ENCODE data around the gene LAPTM4A. TPM values are rescaled to one million over a fixed set of nuclear protein-coding genes. Genes with fewer than 3 reads are reported as not detected.

Gene LAPTM4A
- total RNA-seq, 1 experiment from 2014 or later: 160 TPM

DNA sequence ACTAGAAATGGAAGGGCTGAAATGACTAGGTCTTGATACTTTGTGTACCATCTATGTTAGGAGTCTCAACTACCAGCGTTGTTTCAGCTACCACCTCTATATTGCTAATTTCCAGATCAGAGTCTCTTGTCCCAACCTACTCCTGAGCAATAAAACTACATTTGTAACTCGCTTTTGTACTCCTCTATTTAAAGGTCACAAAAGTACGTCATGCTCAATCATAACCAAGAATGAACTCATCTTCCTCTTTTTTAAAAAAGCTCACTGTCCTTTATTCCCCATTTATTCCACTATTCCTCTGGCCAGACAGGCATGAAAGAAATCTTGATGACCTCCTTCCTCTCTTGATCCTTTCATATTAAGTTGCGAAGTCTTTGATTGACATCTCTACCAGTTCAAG is 27.7 kb downstream of the LAPTM4A start:
- Mint-ChIP-seq H3K9me3 (ENCODE audit: unreplicated experiment) (peaks cover 9% of the 10 kb centered on the region), H3K27ac (ENCODE audit: low read depth, unreplicated experiment) (no peak overlapping the region), H3K36me3 (ENCODE audit: insufficient read depth, unreplicated experiment) (peaks cover 12% of the 10 kb centered on the region), H3K4me1 (ENCODE audit: insufficient read depth, unreplicated experiment) (peaks cover 8% of the 10 kb centered on the region), H3K27me3 (ENCODE audit: insufficient read depth, unreplicated experiment) (no peaks in the 10 kb centered on the region), H3K4me3 (ENCODE audit: unreplicated experiment) (no peak overlapping the region)
- TF ChIP-seq, protein P1, sequence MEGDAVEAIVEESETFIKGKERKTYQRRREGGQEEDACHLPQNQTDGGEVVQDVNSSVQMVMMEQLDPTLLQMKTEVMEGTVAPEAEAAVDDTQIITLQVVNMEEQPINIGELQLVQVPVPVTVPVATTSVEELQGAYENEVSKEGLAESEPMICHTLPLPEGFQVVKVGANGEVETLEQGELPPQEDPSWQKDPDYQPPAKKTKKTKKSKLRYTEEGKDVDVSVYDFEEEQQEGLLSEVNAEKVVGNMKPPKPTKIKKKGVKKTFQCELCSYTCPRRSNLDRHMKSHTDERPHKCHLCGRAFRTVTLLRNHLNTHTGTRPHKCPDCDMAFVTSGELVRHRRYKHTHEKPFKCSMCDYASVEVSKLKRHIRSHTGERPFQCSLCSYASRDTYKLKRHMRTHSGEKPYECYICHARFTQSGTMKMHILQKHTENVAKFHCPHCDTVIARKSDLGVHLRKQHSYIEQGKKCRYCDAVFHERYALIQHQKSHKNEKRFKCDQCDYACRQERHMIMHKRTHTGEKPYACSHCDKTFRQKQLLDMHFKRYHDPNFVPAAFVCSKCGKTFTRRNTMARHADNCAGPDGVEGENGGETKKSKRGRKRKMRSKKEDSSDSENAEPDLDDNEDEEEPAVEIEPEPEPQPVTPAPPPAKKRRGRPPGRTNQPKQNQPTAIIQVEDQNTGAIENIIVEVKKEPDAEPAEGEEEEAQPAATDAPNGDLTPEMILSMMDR (IDR thresholded peaks at IDR 0.05; ENCODE audit: unreplicated experiment): no peak
- CTCF ChIA-PET: interaction anchor here (0.5 to 2.2 kb wide), 9 partner anchors 8 to 268 kb away, joined by 3 to 10 read pairs (median 3); no protein-coding TSS in a partner anchor
- POLR2A ChIA-PET: interaction anchor here (1.0 to 1.1 kb wide), 2 partner anchors 25 to 27 kb away, joined by 3 read pairs; no protein-coding TSS in a partner anchor
- intact Hi-C loops (cut with micrococcal nuclease): no loop called here
- DNase-seq (ENCODE audit: unreplicated experiment): no peak
- BruUV-seq (replicated peaks): no TSS peak

DNA sequence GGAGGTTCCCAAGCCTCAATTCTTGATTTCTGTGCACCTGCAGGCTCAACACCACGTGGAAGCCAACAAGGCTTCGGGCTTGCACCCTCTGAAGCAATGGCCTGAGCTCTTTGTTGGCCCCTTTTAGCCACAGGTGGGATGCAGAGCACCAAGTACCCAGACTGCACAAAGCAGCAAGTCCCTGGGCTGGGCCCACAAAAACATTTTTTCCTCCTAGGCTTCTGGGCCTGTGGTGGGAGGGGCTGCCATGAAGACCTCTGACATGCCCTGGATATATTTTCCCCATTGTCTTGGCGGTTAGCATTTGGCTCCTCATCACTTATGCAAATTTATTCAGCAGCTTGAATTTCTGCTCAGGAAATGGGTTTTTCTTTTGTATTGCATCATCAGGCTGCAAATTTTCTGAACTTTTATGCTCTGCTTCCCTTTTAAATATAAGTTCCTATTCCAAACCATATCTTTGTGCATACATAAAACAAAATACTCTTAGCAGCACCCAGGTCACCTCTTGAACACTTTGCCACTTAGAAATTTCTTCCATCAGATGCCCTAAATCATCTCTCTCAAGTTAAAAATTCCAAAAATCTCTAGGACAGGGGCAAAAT is 29.9 kb downstream of the LAPTM4A start:
- DNase-seq (ENCODE audit: unreplicated experiment): no peak
- ChIA-PET CTCF (interaction anchor here (0.7 to 1.3 kb wide), 2 partner anchors 72 to 214 kb away, joined by 3 to 4 read pairs; no protein-coding TSS in a partner anchor), POLR2A (interaction anchor here (1.1 kb wide), 1 partner anchor 29 kb away, joined by 4 read pairs; no protein-coding TSS in a partner anchor)
- Mint-ChIP-seq H3K4me3 (ENCODE audit: unreplicated experiment) (no peak overlapping the region), H3K9me3 (ENCODE audit: unreplicated experiment) (peaks cover 9% of the 10 kb centered on the region), H3K36me3 (ENCODE audit: insufficient read depth, unreplicated experiment) (peaks cover 9% of the 10 kb centered on the region), H3K27ac (ENCODE audit: low read depth, unreplicated experiment) (no peak overlapping the region), H3K4me1 (ENCODE audit: insufficient read depth, unreplicated experiment) (no peaks in the 10 kb centered on the region), H3K27me3 (ENCODE audit: insufficient read depth, unreplicated experiment) (no peaks in the 10 kb centered on the region)
- TF ChIP-seq, protein P1 (IDR thresholded peaks at IDR 0.05; ENCODE audit: unreplicated experiment): no peak
- intact Hi-C loops (cut with micrococcal nuclease): no loop called here
- BruUV-seq (replicated peaks): no TSS peak

DNA sequence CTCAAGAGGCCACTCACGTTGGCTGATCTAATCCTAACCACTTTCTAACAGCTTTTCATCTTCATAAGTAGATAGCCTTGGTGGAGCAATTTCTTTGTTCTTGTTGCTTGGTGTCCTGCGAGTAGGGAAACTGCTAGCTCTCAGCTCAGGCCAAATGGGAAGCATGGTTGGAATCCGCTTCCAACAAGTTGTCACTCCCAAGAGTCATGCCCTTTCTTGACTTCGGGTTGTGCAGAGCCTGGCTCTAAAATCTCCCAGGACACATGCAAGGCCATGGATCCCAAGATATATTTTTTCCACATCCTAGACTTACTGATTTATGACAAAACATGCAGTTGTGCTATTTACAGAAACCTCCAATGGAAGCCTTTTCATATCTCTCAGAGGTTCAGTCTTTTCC is 31.7 kb downstream of the LAPTM4A start:
- Mint-ChIP-seq H3K36me3 (ENCODE audit: insufficient read depth, unreplicated experiment) (peaks cover 9% of the 10 kb centered on the region), H3K27ac (ENCODE audit: low read depth, unreplicated experiment) (no peak overlapping the region), H3K27me3 (ENCODE audit: insufficient read depth, unreplicated experiment) (no peaks in the 10 kb centered on the region), H3K9me3 (ENCODE audit: unreplicated experiment) (peaks cover 9% of the 10 kb centered on the region), H3K4me3 (ENCODE audit: unreplicated experiment) (no peak overlapping the region), H3K4me1 (ENCODE audit: insufficient read depth, unreplicated experiment) (no peaks in the 10 kb centered on the region)
- TF ChIP-seq, protein P1 (IDR thresholded peaks at IDR 0.05; ENCODE audit: unreplicated experiment): no peak
- ChIA-PET POLR2A (no interaction called here), CTCF (interaction anchor here (0.6 to 0.9 kb wide), 2 partner anchors 63 to 79 kb away, joined by 3 read pairs; no protein-coding TSS in a partner anchor)
- DNase-seq (ENCODE audit: unreplicated experiment): no peak
- intact Hi-C loops (cut with micrococcal nuclease): no loop called here
- BruUV-seq (replicated peaks): no TSS peak

DNA sequence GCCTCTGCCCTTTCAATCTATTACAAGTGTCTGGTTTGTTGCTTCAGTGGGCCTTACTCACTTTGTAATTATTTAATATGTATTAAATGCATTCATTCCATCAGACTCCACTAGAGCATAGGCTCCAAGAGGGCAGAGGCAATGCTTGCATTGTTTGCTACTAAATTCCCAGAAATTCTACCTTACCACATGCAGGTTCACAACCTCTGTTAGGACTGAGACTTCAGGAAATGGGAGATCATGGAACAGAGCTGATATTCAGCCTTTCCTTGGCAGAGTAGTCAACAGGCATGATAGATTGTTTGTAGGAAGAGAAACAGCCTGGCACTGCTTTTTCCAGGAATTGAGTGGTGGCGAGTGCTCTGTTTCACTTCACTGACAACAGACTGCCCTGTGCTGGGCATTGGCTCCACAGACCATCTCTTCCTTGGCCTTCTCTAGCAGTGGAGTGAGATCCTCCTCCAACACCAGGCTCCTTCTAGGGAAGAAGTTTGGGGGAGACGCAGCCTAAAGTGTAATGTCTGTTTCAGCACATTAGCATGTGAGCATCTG is 32.8 kb downstream of the LAPTM4A start:
- POLR2A ChIA-PET: no interaction called here
- no peak for DNase-seq (ENCODE audit: unreplicated experiment)
- CTCF ChIA-PET: interaction anchor here (0.7 to 0.9 kb wide), 2 partner anchors 80 to 215 kb away, joined by 3 read pairs; no protein-coding TSS in a partner anchor
- BruUV-seq (replicated peaks): no TSS peak
- no peak overlapping the region for H3K4me3 Mint-ChIP-seq (ENCODE audit: unreplicated experiment)
- H3K36me3 Mint-ChIP-seq (ENCODE audit: insufficient read depth, unreplicated experiment): peaks cover 2% of the 10 kb centered on the region
- H3K27me3 Mint-ChIP-seq (ENCODE audit: insufficient read depth, unreplicated experiment): no peaks in the 10 kb centered on the region
- H3K9me3 Mint-ChIP-seq (ENCODE audit: unreplicated experiment): peaks cover 15% of the 10 kb centered on the region
- TF ChIP-seq, protein P1 (IDR thresholded peaks at IDR 0.05; ENCODE audit: unreplicated experiment): no peak
- intact Hi-C loops (cut with micrococcal nuclease): no loop called here
- H3K4me1 Mint-ChIP-seq (ENCODE audit: insufficient read depth, unreplicated experiment): no peaks in the 10 kb centered on the region
- H3K27ac Mint-ChIP-seq (ENCODE audit: low read depth, unreplicated experiment): no peak overlapping the region

Measured in MCF 10A (cell line).